ENCODE results near the gene FPGS.
"Not testable (repeated sequence)": the region's sequence is repeated elsewhere in the genome, so short reads cannot be mapped to it uniquely, and the experiment has no call there.

The FPGS gene

GRCh38 chr9:127845619-127846018 is 42.9 kb downstream of the FPGS start:
- DNase-seq = not testable (repeated sequence)

GRCh38 chr9:127846443-127847177 is 43.9 kb downstream of the FPGS start:
- no peak for DNase-seq

GRCh38 chr9:127847178-127847510 is 44.5 kb downstream of the FPGS start:
- no peak for DNase-seq

- DNase-seq = no peak
Measured at GRCh38 chr9:127847833-127848755, 45.4 kb downstream of the FPGS start.

GRCh38 chr9:127848756-127849504 is 46.2 kb downstream of the FPGS start:
- no peak for DNase-seq

GRCh38 chr9:127850286-127850830 is 47.7 kb downstream of the FPGS start:
- no peak for DNase-seq

GRCh38 chr9:127852829-127853228 is 50.1 kb downstream of the FPGS start:
- no peak for DNase-seq

- no peak for DNase-seq
Measured at GRCh38 chr9:127853312-127854183, 50.9 kb downstream of the FPGS start.

GRCh38 chr9:127854184-127854806 is 51.6 kb downstream of the FPGS start, which contains the start of gene ENG:
Gene ENG (minus strand): TSS chr9:127854658. CDS start chr9:127854355, 303 bp downstream.
- peak in 1 of 2 donors; percentile 22 for DNase-seq

GRCh38 chr9:127854960-127855359 is 52.3 kb downstream of the FPGS start:
- DNase-seq = no peak

GRCh38 chr9:127855522-127855921 is 52.8 kb downstream of the FPGS start:
- no peak for DNase-seq

GRCh38 chr9:127856094-127856728 is 53.5 kb downstream of the FPGS start:
- DNase-seq = no peak

- DNase-seq = no peak
Measured at GRCh38 chr9:127856729-127857116, 54.0 kb downstream of the FPGS start.

- no peak for DNase-seq
Measured at GRCh38 chr9:127857278-127857677, 54.6 kb downstream of the FPGS start.

- DNase-seq = no peak
Measured at GRCh38 chr9:127858041-127858512, 55.4 kb downstream of the FPGS start.

- no peak for DNase-seq
Measured at GRCh38 chr9:127860260-127860659, 57.6 kb downstream of the FPGS start.

- DNase-seq = no peak
Measured at GRCh38 chr9:127860779-127861178, 58.1 kb downstream of the FPGS start.

GRCh38 chr9:127862075-127863011 is 59.7 kb downstream of the FPGS start:
- peak; percentile 57 to 82 for DNase-seq

- DNase-seq = peak in 1 of 2 donors; percentile 48
Measured at GRCh38 chr9:127863191-127863621, 60.5 kb downstream of the FPGS start.
